AG20443 (cell line): Measurements from ENCODE around the gene THSD7B.

Experiments
- DNase-seq: peaks from one replicate; pipeline ENCODE4 v3.0.0; 2012; ENCODE audit warnings: low spot score, mixed read lengths

Gene THSD7B

GRCh38 chr2:137387044-137387443 is 621.7 kb downstream of the THSD7B start:
- no peak for DNase-seq

GRCh38 chr2:137405496-137405895 is 640.2 kb downstream of the THSD7B start:
- DNase-seq, result no peak

GRCh38 chr2:137411585-137411984 is 646.2 kb downstream of the THSD7B start:
- no peak for DNase-seq

GRCh38 chr2:137420744-137421143 is 655.4 kb downstream of the THSD7B start:
- peak; percentile 9 for DNase-seq

GRCh38 chr2:137435162-137435561 is 669.8 kb downstream of the THSD7B start:
- peak; percentile 9 for DNase-seq

- DNase-seq, result no peak
Observed at GRCh38 chr2:137437386-137437785, 672.0 kb downstream of the THSD7B start.

GRCh38 chr2:137444970-137445369 is 679.6 kb downstream of the THSD7B start:
- DNase-seq, result no peak

- DNase-seq, result no peak
Observed at GRCh38 chr2:137449454-137449853, 684.1 kb downstream of the THSD7B start.

GRCh38 chr2:137454886-137455285 is 689.5 kb downstream of the THSD7B start:
- no peak for DNase-seq

- peak; percentile 27 for DNase-seq
Observed at GRCh38 chr2:137467246-137467862, 702.0 kb downstream of the THSD7B start.

GRCh38 chr2:137493261-137493660 is 727.9 kb downstream of the THSD7B start:
- no peak for DNase-seq

GRCh38 chr2:137500599-137500998 is 735.3 kb downstream of the THSD7B start:
- no peak for DNase-seq

GRCh38 chr2:137507237-137507636 is 741.9 kb downstream of the THSD7B start:
- no peak for DNase-seq

- DNase-seq, result no peak
Observed at GRCh38 chr2:137508739-137509384, 743.5 kb downstream of the THSD7B start.

GRCh38 chr2:137511526-137511925 is 746.2 kb downstream of the THSD7B start:
- DNase-seq, result no peak

- no peak for DNase-seq
Observed at GRCh38 chr2:137521653-137522619, 756.6 kb downstream of the THSD7B start.

- no peak for DNase-seq
Observed at GRCh38 chr2:137522620-137523011, 757.3 kb downstream of the THSD7B start.

- no peak for DNase-seq
Observed at GRCh38 chr2:137523931-137524330, 758.6 kb downstream of the THSD7B start.

- DNase-seq, result no peak
Observed at GRCh38 chr2:137525132-137525531, 759.8 kb downstream of the THSD7B start.

GRCh38 chr2:137525641-137526190 is 760.4 kb downstream of the THSD7B start:
- DNase-seq, result no peak

GRCh38 chr2:137535897-137536296 is 770.6 kb downstream of the THSD7B start:
- no peak for DNase-seq

GRCh38 chr2:137539336-137539735 is 774.0 kb downstream of the THSD7B start:
- DNase-seq, result no peak
